GM10266 (cell line): ENCODE data around the gene ZRANB2.

Source experiments
- DNase-seq: peaks from one replicate; pipeline ENCODE4 v3.0.0; 2012; ENCODE audit errors: extremely low spot score
- CTCF ChIP-seq: IDR thresholded peaks from 2 replicates; pipeline ENCODE4 v1.5.1; 2012; ENCODE audit warnings: mild to moderate bottlenecking, low read depth; ENCODE audit not compliant: control insufficient read depth, insufficient read depth; ENCODE audit errors: missing control alignments

Gene ZRANB2

GRCh38 chr1:71087060-71087459, 6.2 kb upstream of the ZRANB2 start:
- no peak for TF ChIP-seq CTCF
- DNase-seq: no peak

DNA sequence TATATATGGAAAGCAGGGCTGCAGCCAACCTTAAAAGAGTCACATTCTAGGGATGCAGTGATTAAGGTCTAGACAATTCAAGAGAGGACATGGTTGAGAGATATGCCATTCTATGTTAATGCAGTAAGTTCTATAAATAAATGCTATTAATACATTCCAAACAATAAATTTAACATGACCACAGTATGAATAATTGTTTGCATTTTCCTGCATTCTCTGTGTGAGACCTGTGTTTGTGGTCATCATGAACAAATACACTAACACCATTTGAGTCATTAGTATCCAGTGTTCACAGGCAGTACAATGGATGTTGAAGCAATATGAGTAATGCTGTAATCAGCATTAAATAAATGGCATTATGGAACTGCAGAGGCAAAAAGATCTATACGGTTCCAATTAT, 5.5 kb upstream of the ZRANB2 start:
- DNase-seq: no peak
- TF ChIP-seq CTCF: no peak

DNA sequence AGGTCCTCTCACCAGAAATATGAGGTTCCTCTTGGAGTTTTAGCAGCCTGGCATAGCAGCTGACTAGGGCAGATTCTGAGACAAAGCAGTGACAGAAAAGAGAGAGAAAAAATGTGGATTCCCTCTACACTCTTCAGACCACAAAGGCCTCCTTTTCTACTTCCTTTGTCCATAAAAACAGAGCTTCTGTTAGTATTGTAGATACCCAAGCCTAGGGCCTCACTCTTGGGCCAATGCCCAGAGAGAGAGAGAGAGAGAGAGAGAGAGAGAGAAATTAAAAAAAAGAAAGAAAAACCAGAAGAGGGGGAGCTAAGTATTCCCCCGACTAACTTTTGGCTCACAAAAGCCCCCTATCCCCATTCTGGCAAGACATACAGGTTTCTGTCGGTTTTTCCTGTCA, 2.4 kb upstream of the ZRANB2 start:
- TF ChIP-seq CTCF: no peak
- no peak for DNase-seq

DNA sequence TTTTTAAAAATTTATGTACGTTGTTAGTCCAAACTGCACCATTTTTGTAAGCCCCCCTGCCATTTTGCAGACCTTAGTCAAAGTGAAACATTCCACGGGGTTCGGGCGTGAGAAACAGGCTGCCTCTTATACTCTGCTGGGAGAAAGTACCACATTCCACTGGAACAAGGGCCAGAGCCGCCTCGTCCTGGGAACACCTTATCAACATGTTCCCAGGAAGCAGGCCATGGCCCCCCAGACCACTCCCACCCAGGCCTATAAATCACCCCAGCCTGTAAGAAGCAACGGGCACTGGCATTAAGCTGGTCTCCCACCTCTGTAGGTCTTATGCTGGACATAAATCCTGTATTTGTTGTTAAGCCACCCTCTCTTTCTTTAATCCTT, 854 bp upstream of the ZRANB2 start:
- no peak for DNase-seq
- no peak for TF ChIP-seq CTCF

GRCh38 chr1:71080230-71080738, 551 bp downstream of the ZRANB2 start:
- DNase-seq: no peak
- no peak for TF ChIP-seq CTCF

- TF ChIP-seq CTCF: no peak
- DNase-seq: no peak
These were observed 6.2 kb downstream of the ZRANB2 start for GRCh38 chr1:71074681-71075080.

DNA sequence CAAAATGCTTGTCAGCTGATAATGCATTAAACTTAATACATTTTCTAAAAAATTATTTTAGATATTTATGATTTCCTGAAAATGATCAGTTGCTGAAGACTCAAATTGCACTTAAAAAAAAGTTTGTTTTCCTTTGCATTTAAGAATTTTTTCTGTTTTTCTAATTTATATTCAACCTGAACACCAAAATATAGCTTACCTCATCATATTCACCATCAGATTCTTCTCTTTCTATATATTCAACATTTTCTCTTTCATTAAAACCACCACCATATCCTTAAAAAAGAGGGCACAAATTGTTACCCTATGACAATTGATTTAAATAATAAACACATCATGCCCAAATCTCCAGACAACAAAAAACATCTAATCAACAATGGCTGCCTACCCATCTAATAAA, 8.6 kb downstream of the ZRANB2 start:
- no peak for DNase-seq

More for the DNA sequence above, 8.6 kb downstream of the ZRANB2 start:
- no peak for TF ChIP-seq CTCF
